Calu3 (cell line): Measurements from ENCODE around the gene KLHL29. TPM values are rescaled to one million over a fixed set of nuclear protein-coding genes. Genes with fewer than 3 reads are reported as not detected.

ENCODE experiments used
- BruUV-seq: library from RNA; stranded (reverse); fragments of 400-500 nt; replicated peaks from 2 replicates; lab custom pipeline; 2021; lab: Mats Ljungman, UMichigan
- CTCF ChIA-PET: fragments of 300-600 bp; sonication (Branson Sonifier 250); formaldehyde crosslinking; loops from one replicate; lab custom pipeline; 2022; ENCODE audit warnings: antibody characterized with exemption; lab: Charles Lee
- DNase-seq: peaks from one replicate; pipeline ENCODE4 v3.0.0; 2022
- H3K27ac Mint-ChIP-seq: one replicate; pipeline ENCODE4 v1.8.0; 2022; ENCODE audit warnings: mixed read lengths; ENCODE audit not compliant: unreplicated experiment
- H3K27me3 Mint-ChIP-seq: one replicate; pipeline ENCODE4 v1.8.0; 2022; ENCODE audit warnings: mixed read lengths; ENCODE audit not compliant: unreplicated experiment
- H3K36me3 Mint-ChIP-seq: one replicate; pipeline ENCODE4 v1.8.0; 2022; ENCODE audit warnings: mild to moderate bottlenecking, moderate library complexity, mixed read lengths; ENCODE audit not compliant: insufficient read depth, unreplicated experiment
- H3K4me1 Mint-ChIP-seq: one replicate; pipeline ENCODE4 v1.8.0; 2022; ENCODE audit warnings: mild to moderate bottlenecking, low read depth, mixed read lengths; ENCODE audit not compliant: unreplicated experiment
- H3K4me3 Mint-ChIP-seq: one replicate; pipeline ENCODE4 v1.8.0; 2022; ENCODE audit warnings: mild to moderate bottlenecking, low read depth, moderate library complexity, mixed read lengths; ENCODE audit not compliant: unreplicated experiment
- H3K9me3 Mint-ChIP-seq: one replicate; pipeline ENCODE4 v1.8.0; 2022; ENCODE audit warnings: low read depth, mixed read lengths; ENCODE audit not compliant: unreplicated experiment
- CTCF ChIP-seq: fragments of 200-600 bp; IDR thresholded peaks from one replicate; pipeline ENCODE4 v1.8.0; 2022; ENCODE audit warnings: antibody characterized with exemption; ENCODE audit not compliant: unreplicated experiment
- intact Hi-C: fragments of 100-400 bp; cut with micrococcal nuclease; formaldehyde crosslinking; loops from one replicate; pipeline ENCODE4 v1.10.0; 2022; ENCODE audit not compliant: unreplicated experiment
- total RNA-seq: library from RNA; stranded (reverse); gene quantifications from 2 replicates; pipeline ENCODE4 v1.2.3, GENCODE V29; 2022

The KLHL29 gene
- total RNA-seq, 1 experiment from 2014 or later = 11.9 TPM

GRCh38 chr2:23453836-23454460 lies 69.0 kb downstream of the KLHL29 start:
- TF ChIP-seq CTCF = no peak
- H3K4me1 Mint-ChIP-seq = no peaks in the 10 kb centered on the region
- H3K36me3 Mint-ChIP-seq = no peaks in the 10 kb centered on the region
- no peaks in the 10 kb centered on the region for H3K27me3 Mint-ChIP-seq
- DNase-seq = no peak
- BruUV-seq = no TSS peak
- H3K9me3 Mint-ChIP-seq = no peaks in the 10 kb centered on the region
- CTCF ChIA-PET = interaction anchor here (0.5 kb wide), 1 partner anchor 1001 kb away, joined by 6 read pairs; no protein-coding TSS in a partner anchor
- H3K4me3 Mint-ChIP-seq = no peak overlapping the region
- H3K27ac Mint-ChIP-seq = no peak overlapping the region
- intact Hi-C loops = no loop called here

- Mint-ChIP-seq H3K27ac (no peak overlapping the region), H3K4me1 (no peaks in the 10 kb centered on the region), H3K27me3 (no peaks in the 10 kb centered on the region), H3K9me3 (no peaks in the 10 kb centered on the region), H3K4me3 (no peak overlapping the region), H3K36me3 (no peaks in the 10 kb centered on the region)
- no peak for DNase-seq
- no peak for TF ChIP-seq CTCF
- no TSS peak for BruUV-seq
- intact Hi-C loops = no loop called here
- CTCF ChIA-PET = no interaction called here
Measured at GRCh38 chr2:23454501-23455120, 69.6 kb downstream of the KLHL29 start.

GRCh38 chr2:23456396-23456795 lies 71.4 kb downstream of the KLHL29 start:
- CTCF ChIA-PET = no interaction called here
- no peak overlapping the region for H3K4me3 Mint-ChIP-seq

More at GRCh38 chr2:23456396-23456795, 71.4 kb downstream of the KLHL29 start:
- DNase-seq = no peak
- Mint-ChIP-seq H3K4me1 (no peaks in the 10 kb centered on the region), H3K27me3 (no peaks in the 10 kb centered on the region), H3K27ac (no peak overlapping the region), H3K9me3 (no peaks in the 10 kb centered on the region), H3K36me3 (no peaks in the 10 kb centered on the region)
- no peak for TF ChIP-seq CTCF
- intact Hi-C loops = no loop called here
- no TSS peak for BruUV-seq
